Body of pancreas (tissue), 4 donors: ENCODE results near the gene PGPEP1.
"Not testable (repeated sequence)": the region's sequence is repeated elsewhere in the genome, so short reads cannot be mapped to it uniquely, and the experiment has no call there.

Experiments used
- POLR2A ChIP-seq, 3 donors: fragments of 450-650 bp; IDR thresholded peaks; one replicate each; pipeline ENCODE4 v1.6.1; 2016; ENCODE audit warnings: antibody characterized with exemption in 3 of 3, mild to moderate bottlenecking in 2 of 3
- TF ChIP-seq, protein P1 (sequence below), 7 experiments: fragments of 450-650 bp in 4 of 7; fragments of 200-600 bp in 3 of 7; sonication (generic) in 3 of 7; IDR thresholded peaks; one replicate each; pipeline ENCODE4 v1.5.1; 2016 to 2019; ENCODE audit warnings: antibody characterized with exemption in 7 of 7

DNA sequence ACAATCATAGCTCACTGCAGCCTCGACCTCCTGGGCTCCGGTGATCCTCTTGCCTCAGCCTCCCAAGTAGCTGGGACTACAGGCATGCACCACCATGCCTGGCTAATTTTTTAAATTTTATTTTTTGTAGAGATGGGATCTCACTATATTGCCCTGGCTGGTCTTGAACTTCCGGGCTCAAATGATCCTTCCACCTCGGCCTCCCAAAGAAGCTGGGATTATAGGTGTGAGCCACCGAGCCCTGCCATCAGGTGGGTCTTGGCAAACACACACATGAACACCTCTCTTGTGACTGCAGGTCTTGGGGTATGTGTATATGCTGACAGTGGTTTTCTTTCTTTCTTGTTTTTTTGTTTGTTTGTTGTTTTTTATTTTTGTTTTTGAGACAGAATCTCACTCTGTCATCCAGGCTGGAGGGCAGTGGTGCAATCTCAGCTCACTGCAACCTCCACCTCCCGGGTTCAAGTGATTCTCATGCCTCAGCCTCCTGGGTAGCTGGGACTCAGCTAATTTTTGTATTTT lies 8.5 kb downstream of the PGPEP1 start:
- TF ChIP-seq, protein P1, sequence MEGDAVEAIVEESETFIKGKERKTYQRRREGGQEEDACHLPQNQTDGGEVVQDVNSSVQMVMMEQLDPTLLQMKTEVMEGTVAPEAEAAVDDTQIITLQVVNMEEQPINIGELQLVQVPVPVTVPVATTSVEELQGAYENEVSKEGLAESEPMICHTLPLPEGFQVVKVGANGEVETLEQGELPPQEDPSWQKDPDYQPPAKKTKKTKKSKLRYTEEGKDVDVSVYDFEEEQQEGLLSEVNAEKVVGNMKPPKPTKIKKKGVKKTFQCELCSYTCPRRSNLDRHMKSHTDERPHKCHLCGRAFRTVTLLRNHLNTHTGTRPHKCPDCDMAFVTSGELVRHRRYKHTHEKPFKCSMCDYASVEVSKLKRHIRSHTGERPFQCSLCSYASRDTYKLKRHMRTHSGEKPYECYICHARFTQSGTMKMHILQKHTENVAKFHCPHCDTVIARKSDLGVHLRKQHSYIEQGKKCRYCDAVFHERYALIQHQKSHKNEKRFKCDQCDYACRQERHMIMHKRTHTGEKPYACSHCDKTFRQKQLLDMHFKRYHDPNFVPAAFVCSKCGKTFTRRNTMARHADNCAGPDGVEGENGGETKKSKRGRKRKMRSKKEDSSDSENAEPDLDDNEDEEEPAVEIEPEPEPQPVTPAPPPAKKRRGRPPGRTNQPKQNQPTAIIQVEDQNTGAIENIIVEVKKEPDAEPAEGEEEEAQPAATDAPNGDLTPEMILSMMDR (IDR thresholded peaks at IDR 0.05): not testable (repeated sequence)
- TF ChIP-seq POLR2A (IDR thresholded peaks at IDR 0.05): not testable (repeated sequence)
